HG03060 (cell line): ENCODE data around the gene TMIE.
"Not testable (repeated sequence)": the region's sequence is repeated elsewhere in the genome, so short reads cannot be mapped to it uniquely, and the experiment has no call there.

ENCODE experiments used
- ATAC-seq: cut with Tn5 transposase; IDR thresholded peaks from one replicate; pipeline ENCODE4 v1.9.1; 2021; ENCODE audit warnings: low read depth, moderate number of reproducible peaks; ENCODE audit not compliant: unreplicated experiment

The TMIE gene

DNA sequence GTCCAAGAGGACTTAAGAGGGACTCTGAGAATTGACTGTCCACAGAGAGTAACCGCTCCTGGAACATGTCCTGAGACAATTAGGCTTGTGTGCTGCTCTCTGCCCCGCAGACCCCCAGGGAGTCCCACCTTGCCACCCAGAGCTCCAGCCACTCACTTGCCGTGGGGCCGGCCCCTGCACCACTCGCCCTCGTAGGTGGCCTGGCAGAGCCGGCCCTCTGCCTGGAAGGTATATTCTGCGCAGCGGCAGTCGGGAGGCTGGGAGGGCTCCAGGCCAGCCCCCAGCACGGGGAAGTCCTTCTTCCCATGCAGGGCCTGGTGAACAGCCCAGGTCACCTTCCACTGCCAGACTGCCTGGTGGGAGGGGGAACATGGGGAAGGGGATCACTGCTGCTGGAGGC is 18.2 kb upstream of the TMIE start:
- no peak for ATAC-seq

DNA sequence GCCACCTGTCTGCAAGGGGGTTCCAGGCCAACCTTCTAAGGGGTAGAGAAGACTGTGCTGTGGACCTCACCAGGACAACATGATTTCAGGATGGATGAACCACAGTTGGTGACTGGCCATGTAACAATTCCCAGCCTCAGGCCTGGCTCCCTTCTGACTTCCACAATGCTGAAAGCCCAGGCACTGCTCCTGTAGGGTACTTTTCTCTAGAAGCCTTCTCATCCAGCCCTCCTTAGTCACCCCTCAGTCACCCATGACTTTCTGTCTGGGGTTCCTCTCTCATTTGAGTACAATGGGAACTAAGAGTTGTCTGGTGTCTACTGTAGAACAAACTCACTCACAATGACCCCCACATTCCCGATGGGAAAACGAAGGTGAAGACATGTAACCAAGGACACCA is 16.3 kb upstream of the TMIE start:
- no peak for ATAC-seq

DNA sequence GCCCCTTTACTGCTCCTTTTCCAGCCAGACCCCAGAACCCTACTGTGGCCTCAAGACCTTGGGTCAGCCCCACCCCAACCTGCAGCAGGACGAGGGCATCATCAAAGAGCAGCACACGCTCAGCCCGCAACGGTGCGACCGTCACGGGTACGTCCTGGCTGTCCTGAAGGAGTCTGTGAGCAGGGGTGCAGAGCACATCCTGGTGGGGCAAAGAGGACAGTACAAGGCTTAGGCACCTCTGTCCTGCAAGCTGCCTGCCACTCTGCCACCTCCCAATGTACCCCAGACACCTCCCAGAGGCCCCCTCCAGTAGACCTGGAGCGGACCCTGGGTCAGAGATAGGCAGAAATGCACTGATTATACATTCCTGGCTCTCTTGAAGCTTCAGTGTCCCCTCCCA is 15.7 kb upstream of the TMIE start:
- ATAC-seq = no peak

DNA sequence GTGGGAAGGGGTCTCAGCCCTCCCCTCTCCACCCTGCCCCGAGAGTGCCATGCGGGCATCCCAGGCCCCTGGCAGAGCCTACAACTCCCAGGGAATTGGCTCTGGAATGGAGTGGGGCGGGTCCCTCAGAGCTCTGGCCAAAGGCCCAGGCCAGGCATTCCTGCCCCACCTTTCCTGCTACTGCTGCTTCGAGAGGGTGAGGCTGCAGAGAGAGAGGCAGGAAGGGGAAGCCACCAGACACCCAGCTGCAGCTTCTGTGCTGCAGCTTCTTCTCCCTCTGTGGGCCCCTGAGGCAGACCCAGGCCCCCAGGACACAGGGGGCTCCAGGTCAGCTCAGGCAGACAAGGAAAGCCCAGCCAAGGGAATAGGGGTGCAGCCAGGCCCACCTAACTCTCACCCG is 10.4 kb upstream of the TMIE start:
- ATAC-seq = no peak

DNA sequence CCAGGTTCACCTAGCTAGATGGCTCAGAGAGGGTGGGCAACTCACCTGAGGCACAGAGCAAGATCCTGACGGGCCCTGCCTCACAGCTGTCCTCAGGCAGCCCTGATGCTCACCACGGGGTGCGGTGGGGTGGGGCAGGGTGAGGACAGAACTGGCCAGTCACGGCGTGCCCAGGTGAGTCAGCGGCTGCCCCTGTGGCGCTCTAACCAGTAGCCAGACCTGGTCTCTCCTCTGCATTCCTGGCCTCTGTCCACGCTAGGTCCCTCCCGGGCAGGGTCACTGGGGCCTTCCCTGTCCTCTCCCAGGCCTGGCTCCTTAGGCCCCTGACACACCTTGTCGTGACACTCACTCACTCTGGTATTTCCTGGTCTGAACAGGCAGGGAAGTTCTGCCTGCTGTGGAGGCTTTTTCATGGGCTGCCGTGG is 8.6 kb upstream of the TMIE start:
- no peak for ATAC-seq

DNA sequence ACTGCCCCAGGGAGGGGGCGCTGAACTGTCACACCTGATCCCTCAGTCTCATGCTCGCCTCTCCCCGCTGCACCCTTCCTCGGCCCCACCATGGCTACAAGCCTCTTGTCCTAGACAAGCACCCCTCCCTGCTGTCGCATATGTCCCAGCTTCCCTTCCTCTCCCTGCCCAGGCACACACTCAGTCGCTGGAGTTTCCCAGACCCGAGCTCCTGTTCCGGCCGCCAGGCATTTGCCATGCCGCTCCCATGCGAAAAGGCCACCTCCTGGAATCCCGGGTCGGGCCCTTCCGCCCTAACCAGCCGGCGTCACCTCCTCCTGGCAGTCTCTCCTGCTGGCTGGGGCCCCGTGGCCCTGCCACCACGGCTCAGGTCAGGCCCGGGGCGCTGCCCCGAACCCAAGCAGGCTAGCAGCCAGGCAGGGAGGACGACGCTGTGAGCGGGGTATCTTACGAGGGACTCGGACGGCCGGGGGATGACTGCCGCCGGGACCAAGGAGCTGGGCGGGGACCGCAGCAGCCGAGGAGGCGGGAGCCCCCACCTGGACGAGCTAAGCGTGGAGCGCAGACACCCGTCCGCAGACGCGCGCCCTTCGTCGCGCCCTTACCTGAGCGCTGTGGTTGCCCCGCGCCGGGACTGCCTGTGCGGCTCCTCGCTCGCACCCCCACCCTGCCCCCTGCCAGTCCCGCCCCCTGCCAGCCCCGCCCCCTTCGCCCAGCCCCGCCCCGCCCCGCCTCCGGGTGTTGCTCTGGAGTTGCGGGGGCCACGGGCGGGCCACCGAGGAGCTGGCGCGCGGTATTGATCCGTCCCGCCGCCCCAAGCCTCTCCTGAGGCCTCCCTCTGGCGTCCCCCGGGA is 7.9 kb upstream of the TMIE start, which contains the start of gene ALS2CL:
Gene ALS2CL (minus strand): TSS at position 642 of the 854 bp plus-strand sequence. CDS start 4,239 bp downstream, outside the sequence.
- no peak for ATAC-seq

DNA sequence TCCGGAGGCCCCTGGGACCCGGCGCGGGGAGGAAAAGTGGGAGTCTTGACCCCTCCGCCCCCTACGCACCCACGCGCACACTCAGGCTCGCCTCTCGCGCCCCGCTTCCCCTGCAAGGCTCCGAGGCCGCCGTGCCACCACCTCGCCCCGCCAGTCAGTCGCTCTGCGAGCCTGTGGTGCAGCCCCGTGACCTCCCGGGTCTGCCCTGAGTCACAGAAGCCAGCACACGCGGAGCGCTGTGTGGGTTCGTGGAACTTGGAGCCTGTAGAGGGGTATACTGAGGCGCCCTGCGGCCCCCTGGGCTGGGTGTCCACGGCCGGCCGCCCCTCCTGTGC is 7.3 kb upstream of the TMIE start:
- ATAC-seq = no peak

DNA sequence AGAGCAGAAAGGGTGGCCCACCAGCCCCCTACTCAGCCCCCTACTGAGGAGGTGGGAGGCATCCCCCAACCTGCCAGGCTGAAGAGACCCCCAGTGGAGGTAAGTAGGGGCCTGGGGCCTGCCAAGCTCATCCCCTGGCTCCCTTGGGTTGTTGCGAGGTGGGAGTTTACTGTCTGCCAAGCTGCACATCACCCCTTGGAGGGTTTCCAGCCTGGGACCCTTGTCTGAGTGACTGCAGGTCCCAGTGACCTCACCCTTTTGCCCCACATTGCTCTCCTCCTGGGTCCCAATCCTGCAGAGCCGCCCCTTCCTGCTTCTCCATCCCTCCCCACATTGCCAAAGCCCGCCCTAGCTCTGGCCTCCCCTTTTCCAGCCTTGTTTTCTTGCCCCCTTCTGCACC is 6.7 kb upstream of the TMIE start:
- no peak for ATAC-seq

DNA sequence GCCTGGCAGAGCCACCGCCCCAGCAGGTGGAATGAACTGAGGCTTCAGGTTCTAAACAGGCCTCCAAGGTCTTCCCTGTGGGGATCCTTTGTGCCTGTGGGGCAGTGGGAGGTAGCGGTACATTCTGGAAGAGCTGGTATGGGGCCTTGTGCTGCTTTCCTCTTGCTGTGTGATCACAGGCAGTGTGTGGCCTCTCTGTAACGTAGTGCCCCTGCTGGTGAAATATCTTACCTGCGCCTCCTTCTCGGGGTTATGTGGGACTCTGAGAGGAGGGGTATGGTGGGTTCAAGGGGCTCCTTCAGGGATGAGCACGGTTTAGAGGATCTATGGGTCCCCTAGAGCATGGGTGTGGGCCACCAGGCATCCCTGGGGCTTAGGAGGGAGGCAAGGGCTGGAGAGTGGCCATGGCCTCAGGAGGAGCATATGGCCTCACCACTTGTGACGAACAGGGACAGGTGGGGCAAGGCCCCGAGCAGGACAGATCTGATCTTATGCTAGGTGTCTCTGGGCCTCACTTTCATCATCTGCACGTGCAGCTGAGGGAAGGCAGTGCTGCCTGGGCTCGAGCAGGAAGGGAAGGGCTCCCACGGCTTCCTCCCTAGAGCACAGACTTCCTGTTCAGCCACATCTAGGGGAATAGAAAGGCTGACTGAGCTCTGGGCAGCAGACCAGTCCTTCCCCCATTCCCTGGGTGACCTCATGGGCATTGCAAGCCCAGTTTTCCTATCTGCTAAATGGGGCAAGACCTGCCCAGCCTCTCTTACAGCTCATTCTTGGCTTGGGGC is 5.8 kb upstream of the TMIE start:
- no peak for ATAC-seq

DNA sequence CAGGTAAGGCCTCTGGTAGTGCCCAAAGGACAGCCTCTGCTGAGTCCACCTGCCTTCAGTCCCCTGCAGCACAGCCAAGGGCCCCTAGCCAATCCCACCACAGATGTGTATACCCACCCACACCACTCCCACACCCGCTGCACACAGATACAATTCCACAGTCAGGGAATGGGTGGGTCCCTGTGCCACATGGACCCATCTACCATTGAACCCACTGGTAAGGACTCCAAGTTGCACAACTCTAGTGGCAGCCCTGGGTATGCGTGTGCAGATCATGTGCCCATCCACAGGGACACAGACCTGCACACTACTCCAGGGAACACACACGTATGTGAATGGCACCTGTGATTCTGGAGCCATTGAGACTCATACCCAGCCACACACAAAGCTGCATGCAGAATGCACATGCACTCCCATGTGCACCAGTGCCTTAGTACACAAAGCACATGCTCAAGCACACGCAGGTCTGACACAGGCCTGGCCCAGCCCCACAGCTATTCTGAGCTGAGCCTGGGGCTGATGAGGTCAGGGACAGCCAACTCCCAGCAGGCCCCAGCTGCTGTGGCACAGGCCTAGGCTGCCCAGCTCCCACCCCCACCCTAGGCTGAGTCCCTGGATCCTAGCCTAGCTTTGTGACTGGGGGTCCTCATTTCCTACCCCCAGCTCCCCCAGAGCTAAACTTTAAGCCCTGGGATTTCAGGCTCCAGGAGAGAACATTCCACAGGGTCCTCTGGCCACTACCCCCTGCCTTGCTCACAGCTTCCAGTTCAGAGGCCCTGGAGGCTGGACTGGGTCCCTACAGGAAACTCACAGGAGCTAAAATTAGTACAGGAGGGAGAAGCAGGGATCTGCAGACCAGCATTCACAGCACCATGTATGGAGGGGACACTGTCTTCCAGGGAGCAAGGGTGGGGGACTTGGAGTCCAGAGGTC is 5.0 kb upstream of the TMIE start:
- ATAC-seq = no peak

DNA sequence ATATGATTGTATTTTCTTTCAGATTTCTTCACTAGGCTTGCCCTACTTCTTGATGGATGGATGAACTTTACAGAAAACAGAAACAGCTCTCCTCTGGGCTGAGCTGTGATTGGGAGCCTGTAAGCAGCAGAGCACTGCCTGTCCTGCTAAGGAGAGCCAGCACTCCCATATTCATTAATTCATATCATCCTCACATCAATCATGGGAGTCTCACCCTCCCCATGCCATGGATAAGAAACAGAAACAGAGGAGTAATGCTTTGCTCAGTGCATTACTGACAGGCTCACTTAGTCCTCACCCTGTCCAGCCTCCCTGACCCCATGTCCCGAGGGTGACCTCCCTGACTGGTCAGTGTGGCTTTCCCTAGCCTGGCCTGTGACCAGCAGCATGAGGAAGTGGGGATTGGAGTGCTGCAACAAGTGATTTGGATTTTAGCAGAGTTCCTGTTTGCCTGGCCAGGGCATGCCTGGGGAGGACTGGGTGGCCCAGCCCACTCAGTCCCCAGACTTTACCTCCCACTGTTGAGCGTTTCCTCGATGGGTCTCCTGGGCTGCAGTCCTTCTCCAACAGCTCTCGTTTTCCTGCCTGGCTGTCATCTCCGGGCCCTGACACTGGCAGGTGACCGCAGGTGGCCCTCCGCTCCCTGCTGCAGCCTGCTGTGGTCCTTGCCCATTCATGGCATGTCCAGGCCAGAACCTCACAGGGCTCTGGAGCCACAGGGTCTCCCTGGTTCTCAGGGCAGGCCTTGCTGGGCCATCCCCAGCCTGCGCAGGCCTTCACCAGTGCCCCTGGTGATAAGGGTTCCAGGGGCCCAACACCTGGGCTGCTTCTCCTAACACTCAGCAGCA is 1.3 kb upstream of the TMIE start:
- ATAC-seq = no peak

DNA sequence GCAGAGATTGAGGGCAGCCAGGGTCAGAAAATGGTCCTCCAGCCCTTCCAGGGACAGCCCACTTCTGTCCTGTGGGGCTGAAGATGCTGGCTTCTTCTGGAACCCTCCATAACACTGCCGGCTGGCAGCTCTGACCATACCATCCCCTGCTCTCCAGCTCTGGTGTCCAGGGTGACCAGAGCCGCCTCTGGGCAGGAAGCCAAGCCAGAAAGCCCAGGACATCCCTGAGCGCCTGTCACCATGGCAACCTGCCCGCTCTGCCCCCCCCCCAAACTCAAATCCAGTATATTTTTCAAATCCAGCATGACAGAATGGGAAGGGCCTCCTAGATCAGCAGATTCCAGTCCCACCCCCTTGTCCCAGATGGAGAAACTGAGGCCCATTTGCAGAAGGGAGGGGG is 420 bp upstream of the TMIE start:
- ATAC-seq = no peak

DNA sequence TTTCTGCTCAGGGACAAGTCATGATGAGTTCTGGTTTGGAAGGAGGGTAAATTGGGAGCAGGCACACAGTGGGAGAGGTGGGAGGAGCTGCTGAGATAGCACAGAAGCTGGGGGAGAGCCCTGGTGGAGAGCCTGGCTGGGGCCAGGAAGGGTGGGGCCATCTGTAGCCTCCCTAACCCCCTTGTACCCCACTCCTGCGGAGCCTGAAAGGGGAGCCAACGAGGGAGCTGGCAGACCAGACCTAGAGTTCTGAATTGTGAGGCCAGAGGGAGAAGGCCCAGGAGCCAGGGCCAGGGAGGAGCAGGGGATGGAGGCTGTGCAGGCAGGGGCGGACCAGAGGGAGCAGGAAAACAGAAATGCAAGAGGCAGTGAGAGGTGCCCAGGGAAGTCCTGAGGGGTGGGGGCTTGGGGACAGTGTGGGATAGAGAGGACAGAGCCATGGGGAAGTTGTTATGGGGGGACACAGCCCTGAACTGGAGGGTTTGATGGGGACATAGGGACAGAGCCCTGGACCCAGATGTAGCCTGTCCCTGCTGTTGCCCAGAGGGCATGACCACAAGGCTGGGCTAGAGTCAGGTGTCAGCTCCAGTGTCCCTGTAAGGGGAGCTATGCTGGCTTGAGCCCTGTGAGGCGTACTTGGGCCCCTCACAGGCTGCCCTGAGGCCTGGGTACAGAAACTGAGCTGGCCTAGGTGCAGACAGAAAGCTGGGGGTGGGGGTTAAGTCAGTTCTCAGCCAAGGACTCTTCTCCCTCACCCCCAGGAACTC is 1.2 kb downstream of the TMIE start:
- no peak for ATAC-seq

DNA sequence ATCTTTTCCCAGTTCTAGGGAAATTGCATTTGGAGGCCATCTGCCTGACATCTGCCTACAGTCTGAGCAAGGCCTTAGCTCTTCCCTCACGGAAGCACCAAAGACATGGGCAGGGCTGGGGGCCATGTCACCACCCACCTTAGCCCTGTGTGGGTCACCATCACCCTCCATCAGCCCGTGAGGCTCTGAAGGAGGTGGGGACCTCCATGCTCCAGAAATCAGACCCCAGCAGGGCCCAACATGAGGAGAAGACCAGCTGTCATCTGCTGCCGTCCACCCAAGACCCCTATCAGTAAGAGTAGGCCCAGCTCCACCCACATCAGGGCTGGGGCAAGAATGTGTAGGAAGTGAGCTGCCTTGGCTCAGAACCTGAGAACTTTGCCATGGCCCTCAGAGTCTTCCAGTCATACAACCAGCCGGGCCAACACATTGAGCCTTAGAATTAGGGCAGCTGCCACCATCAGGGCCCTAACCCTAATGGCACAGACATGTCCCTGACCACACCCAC is 1.9 kb downstream of the TMIE start:
- ATAC-seq = no peak

DNA sequence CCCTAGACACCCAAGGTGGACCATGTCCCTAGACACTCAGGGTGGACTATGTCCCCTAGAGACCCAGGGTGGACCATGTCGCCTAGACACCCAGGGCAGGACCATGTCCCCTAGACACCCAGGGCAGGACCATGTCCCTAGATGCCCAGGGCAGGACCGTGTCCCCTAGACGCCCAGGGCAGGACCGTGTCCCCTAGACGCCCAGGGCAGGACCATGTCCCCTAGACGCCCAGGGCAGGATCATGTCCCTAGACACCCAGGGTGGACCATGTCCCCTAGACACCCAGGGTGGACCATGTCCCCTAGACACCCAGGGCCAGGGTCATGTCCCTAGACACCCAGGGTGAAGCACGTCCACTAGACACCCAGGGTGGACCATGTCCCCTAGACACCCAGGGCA is 3.2 kb downstream of the TMIE start:
- ATAC-seq = not testable (repeated sequence)

DNA sequence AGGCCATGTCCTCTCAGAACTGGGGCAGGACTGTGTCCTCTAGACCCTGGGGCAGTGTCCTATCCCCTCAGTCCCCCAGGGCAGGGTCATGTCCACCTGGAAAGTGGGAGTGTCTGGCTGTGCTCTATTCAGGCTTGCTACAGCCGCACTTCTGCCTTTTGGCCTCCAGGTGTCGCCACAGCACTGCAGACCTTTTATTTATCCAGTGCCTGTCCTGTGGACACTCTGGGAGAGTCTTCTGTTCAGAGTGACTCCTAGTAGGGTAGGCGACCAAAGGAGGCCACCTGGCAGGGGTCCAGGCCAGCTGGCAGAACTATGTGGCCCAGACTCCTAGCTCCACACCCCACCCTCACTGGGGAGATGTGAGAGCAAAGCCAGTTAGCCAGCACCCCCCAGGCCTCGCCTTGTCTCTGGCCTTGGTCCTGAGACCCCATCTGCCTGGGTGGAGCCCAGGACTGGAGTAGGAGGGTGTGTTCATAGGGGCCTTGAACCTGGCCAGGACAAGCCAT is 3.9 kb downstream of the TMIE start:
- no peak for ATAC-seq

DNA sequence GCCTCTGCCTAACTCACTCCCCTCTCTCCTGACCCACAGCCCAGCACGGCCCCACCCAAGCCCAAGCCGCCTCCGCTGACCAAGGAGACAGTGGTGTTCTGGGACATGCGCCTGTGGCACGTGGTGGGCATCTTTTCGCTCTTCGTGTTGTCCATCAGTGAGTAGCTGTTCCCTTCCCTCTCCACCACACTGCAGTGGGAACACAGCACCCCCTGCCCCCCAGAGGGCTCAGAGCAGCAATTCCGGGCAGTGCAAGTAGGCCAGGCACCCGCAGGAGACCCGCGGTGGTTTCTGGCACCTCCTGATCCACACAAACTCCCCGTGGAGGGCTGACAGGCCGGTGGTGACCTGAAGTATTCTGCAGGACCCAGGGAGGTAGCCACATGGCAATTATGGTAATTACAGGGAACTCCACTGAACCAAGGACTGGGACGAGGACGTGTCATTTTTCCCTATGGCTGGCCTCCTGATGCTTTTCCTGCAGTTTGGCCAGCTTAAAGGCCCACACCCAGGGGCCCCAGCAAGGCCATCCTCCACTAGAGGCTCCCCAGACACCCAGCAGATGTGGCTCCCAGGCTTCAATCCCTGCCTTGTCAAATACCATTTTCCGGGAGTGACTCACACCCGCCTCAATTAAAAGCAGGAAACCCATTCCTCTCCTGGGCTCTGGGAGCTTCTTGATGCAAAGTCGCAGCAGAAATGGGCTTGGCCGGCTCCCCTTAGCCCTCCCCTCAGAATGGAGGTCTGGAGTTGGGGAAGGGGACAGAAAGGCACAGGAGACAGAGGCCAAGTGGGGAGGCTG is 4.8 kb downstream of the TMIE start:
- no peak for ATAC-seq
